Muscle layer of colon (tissue), 2 donors: Measurements from ENCODE around the gene HSPB6.

Source experiments
- H3K27ac ChIP-seq: one replicate; pipeline ENCODE4 v1.7.0; 2013; ENCODE audit warnings: low read depth, mild to moderate bottlenecking, low read length, moderate library complexity
- H3K27me3 ChIP-seq, 2 donors: one replicate each; pipeline ENCODE4 v1.7.0; 2013; ENCODE audit warnings: low read length in 2 of 2, mild to moderate bottlenecking in 2 of 2; ENCODE audit not compliant: insufficient read depth in 2 of 2, control insufficient read depth in 1 of 2
- H3K36me3 ChIP-seq: one replicate; pipeline ENCODE4 v1.7.0; 2013; ENCODE audit warnings: mild to moderate bottlenecking, low read length; ENCODE audit not compliant: insufficient read depth
- H3K4me1 ChIP-seq: one replicate; pipeline ENCODE4 v1.7.0; 2013; ENCODE audit warnings: mild to moderate bottlenecking, low read length; ENCODE audit not compliant: insufficient read depth
- H3K4me3 ChIP-seq, 2 donors: one replicate each; pipeline ENCODE4 v1.7.0; 2013; ENCODE audit warnings: low read length in 2 of 2, low read depth in 1 of 2, mild to moderate bottlenecking in 1 of 2, moderate library complexity in 1 of 2
- H3K9ac ChIP-seq: one replicate; pipeline ENCODE4 v1.7.0; 2013; ENCODE audit warnings: low read length
- H3K9me3 ChIP-seq: one replicate; pipeline ENCODE4 v1.7.0; 2013; ENCODE audit warnings: mild to moderate bottlenecking, low read length
- donor health status: abdominal sarcoma.
- donor health status: Adenocarcinoma of cecum.

HSPB6 gene

DNA sequence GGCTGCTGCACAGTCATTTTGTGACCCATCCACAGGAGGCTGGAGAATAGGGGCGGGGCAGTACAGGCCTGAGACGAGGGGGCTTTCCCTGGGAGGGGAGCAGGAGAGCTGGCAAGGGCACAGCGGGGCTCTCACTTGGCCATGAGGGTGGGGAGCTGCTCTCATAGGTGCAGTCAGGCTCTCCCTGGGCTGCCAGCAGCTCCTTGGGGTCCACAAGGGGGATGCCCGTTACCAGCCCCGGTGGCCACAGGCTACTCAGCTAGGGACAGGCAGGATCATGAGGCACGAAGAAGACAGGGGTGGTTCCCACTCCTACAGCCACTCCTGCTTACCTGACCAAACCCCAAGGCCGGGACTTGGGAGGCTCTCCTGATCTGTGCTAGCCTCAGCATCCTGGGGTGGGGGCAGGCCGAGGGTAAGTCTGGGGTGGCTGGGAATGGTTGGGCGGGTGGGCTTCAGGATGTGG, 35.0 kb upstream of the HSPB6 start:
- H3K4me3 ChIP-seq, result no peak overlapping the region
- H3K4me1 ChIP-seq, result no peaks in the 10 kb centered on the region
- H3K9ac ChIP-seq, result no peak overlapping the region
- peaks cover 0 to 10% of the 10 kb centered on the region in 2 donors for H3K27me3 ChIP-seq
- H3K9me3 ChIP-seq, result no peaks in the 10 kb centered on the region
- H3K36me3 ChIP-seq, result no peaks in the 10 kb centered on the region
- no peak overlapping the region for H3K27ac ChIP-seq

- Histone ChIP-seq H3K27me3 (peaks cover 0 to 3% of the 10 kb centered on the region in 2 donors), H3K4me1 (no peaks in the 10 kb centered on the region), H3K36me3 (no peaks in the 10 kb centered on the region), H3K4me3 (no peak overlapping the region), H3K27ac (no peak overlapping the region), H3K9ac (no peak overlapping the region), H3K9me3 (no peaks in the 10 kb centered on the region)
Observed at GRCh38 chr19:35790981-35791813, 34.4 kb upstream of the HSPB6 start.

- no peaks in the 10 kb centered on the region for H3K4me1 ChIP-seq
- peaks cover 0 to 3% of the 10 kb centered on the region in 2 donors for H3K27me3 ChIP-seq
- H3K36me3 ChIP-seq, result no peaks in the 10 kb centered on the region
- no peak overlapping the region for H3K4me3 ChIP-seq
- no peaks in the 10 kb centered on the region for H3K9me3 ChIP-seq
- H3K27ac ChIP-seq, result no peak overlapping the region
- H3K9ac ChIP-seq, result no peak overlapping the region
Observed at GRCh38 chr19:35789978-35790944, 33.4 kb upstream of the HSPB6 start.

DNA sequence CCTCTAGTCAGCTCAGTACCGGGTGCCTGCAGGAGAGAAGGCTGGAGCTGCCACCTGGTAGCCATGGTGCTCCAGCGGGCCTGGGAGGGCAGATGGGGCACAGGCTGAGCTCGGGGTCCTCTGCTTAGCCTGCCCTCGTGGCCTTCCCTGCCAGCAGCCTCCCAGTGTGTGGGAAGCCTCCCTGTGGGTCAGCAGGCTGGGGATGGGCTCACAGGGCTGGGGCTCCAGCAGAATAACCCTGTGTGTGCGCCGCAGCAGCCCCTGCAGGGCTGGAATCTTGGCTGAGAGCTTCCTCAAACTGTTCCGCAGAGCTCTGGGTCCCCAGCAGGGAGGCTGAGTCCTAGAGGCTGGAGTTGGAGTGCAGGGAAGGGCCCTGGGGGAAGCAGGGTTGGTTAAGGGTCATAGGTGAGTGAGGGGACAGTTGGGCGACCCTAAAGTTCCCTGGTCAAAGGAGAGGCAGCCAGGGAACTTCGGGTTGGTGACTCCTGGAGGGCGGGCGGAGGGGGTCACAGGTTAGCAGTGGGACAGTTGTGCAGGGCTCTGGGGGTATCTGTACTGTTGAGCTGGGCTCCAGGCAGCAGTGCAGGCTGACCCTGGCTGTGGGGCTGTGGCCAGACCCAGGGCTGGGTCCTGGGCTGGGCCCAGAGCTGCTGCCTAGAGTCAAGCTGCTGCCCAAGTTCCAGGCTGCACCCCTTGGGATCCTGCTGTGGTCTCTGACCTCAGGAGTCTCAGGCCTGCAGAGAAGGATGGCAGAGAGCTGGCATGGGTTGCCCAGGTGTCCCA, 32.6 kb upstream of the HSPB6 start:
- Histone ChIP-seq H3K4me1 (no peaks in the 10 kb centered on the region), H3K9ac (no peak overlapping the region), H3K4me3 (no peak overlapping the region), H3K27ac (no peak overlapping the region), H3K9me3 (no peaks in the 10 kb centered on the region), H3K27me3 (peaks cover 0 to 3% of the 10 kb centered on the region in 2 donors), H3K36me3 (no peaks in the 10 kb centered on the region)

GRCh38 chr19:35788205-35788960, 31.6 kb upstream of the HSPB6 start:
- no peak overlapping the region for H3K9ac ChIP-seq
- peaks cover 0 to 3% of the 10 kb centered on the region in 2 donors for H3K27me3 ChIP-seq
- no peaks in the 10 kb centered on the region for H3K4me1 ChIP-seq
- H3K4me3 ChIP-seq, result no peak overlapping the region
- H3K9me3 ChIP-seq, result no peaks in the 10 kb centered on the region
- H3K27ac ChIP-seq, result no peak overlapping the region
- H3K36me3 ChIP-seq, result no peaks in the 10 kb centered on the region

DNA sequence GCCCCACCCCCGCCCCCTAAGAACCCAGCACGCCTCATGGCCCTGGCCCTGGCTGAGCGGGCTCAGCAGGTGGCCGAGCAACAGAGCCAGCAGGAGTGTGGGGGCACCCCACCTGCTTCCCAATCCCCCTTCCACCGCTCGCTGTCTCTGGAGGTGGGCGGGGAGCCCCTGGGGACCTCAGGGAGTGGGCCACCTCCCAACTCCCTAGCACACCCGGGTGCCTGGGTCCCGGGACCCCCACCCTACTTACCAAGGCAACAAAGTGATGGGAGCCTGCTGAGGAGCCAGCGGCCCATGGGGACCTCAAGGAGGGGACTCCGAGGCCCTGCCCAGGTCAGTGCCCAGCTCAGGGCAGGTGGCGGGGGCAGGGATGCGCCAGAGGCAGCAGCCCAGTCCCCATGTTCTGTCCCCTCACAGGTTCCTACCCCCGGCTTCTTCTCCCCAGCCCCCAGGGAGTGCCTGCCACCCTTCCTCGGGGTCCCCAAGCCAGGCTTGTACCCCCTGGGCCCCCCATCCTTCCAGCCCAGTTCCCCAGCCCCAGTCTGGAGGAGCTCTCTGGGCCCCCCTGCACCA, 30.5 kb upstream of the HSPB6 start:
- no peaks in the 10 kb centered on the region for H3K9me3 ChIP-seq
- H3K4me3 ChIP-seq, result no peak overlapping the region
- H3K4me1 ChIP-seq, result no peaks in the 10 kb centered on the region
- no peaks in the 10 kb centered on the region for H3K36me3 ChIP-seq
- no peak overlapping the region for H3K27ac ChIP-seq
- H3K9ac ChIP-seq, result no peak overlapping the region
- no peaks in the 10 kb centered on the region for H3K27me3 ChIP-seq

- Histone ChIP-seq H3K36me3 (no peaks in the 10 kb centered on the region), H3K27ac (no peak overlapping the region)
Observed at GRCh38 chr19:35786299-35787160, 29.7 kb upstream of the HSPB6 start.

DNA sequence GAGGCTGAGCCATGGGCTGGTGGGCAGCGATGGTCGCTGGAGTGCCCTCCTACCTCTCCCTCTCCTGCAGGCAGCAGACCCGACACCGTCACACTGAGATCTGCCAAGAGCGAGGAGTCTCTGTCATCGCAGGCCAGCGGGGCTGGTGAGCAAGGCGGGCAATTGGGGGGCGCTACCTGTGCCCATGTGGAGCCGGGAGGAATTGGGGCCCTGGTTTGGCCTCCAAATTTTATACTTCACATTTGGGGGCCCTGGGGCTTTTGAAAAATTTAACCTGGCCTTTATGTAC, 28.5 kb upstream of the HSPB6 start:
- Histone ChIP-seq H3K9me3 (no peaks in the 10 kb centered on the region), H3K27ac (no peak overlapping the region), H3K9ac (no peak overlapping the region), H3K36me3 (no peaks in the 10 kb centered on the region), H3K4me3 (no peak overlapping the region), H3K27me3 (no peaks in the 10 kb centered on the region), H3K4me1 (no peaks in the 10 kb centered on the region)

More at GRCh38 chr19:35786299-35787160, 29.7 kb upstream of the HSPB6 start:
- H3K9me3 ChIP-seq, result no peaks in the 10 kb centered on the region
- H3K9ac ChIP-seq, result no peak overlapping the region
- H3K4me3 ChIP-seq, result no peak overlapping the region
- no peaks in the 10 kb centered on the region for H3K27me3 ChIP-seq
- H3K4me1 ChIP-seq, result no peaks in the 10 kb centered on the region

- no peak overlapping the region for H3K27ac ChIP-seq
- no peaks in the 10 kb centered on the region for H3K4me1 ChIP-seq
- H3K4me3 ChIP-seq, result no peak overlapping the region
- H3K9me3 ChIP-seq, result no peaks in the 10 kb centered on the region
- no peaks in the 10 kb centered on the region for H3K36me3 ChIP-seq
- H3K9ac ChIP-seq, result no peak overlapping the region
- no peaks in the 10 kb centered on the region for H3K27me3 ChIP-seq
Observed at GRCh38 chr19:35784503-35785338, 27.9 kb upstream of the HSPB6 start.
